ENCODE measurements around the gene MICOS13. TPM values are rescaled to one million over a fixed set of nuclear protein-coding genes. Genes with fewer than 3 reads are reported as not detected.

MICOS13 gene
- total RNA-seq, 1 donor from 2014 or later = 22.8 TPM

- H3K4me3 Mint-ChIP-seq (ENCODE audit: unreplicated experiment) = peak overlapping the region; percentile 40
- DNase-seq = no peak
- peaks cover 12% of the 10 kb centered on the region for H3K4me1 Mint-ChIP-seq (ENCODE audit: low read depth, unreplicated experiment)
- TF ChIP-seq, protein P1, sequence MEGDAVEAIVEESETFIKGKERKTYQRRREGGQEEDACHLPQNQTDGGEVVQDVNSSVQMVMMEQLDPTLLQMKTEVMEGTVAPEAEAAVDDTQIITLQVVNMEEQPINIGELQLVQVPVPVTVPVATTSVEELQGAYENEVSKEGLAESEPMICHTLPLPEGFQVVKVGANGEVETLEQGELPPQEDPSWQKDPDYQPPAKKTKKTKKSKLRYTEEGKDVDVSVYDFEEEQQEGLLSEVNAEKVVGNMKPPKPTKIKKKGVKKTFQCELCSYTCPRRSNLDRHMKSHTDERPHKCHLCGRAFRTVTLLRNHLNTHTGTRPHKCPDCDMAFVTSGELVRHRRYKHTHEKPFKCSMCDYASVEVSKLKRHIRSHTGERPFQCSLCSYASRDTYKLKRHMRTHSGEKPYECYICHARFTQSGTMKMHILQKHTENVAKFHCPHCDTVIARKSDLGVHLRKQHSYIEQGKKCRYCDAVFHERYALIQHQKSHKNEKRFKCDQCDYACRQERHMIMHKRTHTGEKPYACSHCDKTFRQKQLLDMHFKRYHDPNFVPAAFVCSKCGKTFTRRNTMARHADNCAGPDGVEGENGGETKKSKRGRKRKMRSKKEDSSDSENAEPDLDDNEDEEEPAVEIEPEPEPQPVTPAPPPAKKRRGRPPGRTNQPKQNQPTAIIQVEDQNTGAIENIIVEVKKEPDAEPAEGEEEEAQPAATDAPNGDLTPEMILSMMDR (IDR thresholded peaks at IDR 0.05; ENCODE audit: partially characterized antibody, unreplicated experiment) = no peak
- peaks cover 3% of the 10 kb centered on the region for H3K36me3 Mint-ChIP-seq (ENCODE audit: unreplicated experiment)
- peak overlapping the region; percentile 75 for H3K27ac Mint-ChIP-seq (ENCODE audit: unreplicated experiment)
- peaks cover 11% of the 10 kb centered on the region for H3K27me3 Mint-ChIP-seq (ENCODE audit: unreplicated experiment)
- peaks cover 16% of the 10 kb centered on the region for H3K9me3 Mint-ChIP-seq (ENCODE audit: unreplicated experiment)
These were observed 4.1 kb downstream of the MICOS13 start for GRCh38 chr19:5676105-5676771.

DNA sequence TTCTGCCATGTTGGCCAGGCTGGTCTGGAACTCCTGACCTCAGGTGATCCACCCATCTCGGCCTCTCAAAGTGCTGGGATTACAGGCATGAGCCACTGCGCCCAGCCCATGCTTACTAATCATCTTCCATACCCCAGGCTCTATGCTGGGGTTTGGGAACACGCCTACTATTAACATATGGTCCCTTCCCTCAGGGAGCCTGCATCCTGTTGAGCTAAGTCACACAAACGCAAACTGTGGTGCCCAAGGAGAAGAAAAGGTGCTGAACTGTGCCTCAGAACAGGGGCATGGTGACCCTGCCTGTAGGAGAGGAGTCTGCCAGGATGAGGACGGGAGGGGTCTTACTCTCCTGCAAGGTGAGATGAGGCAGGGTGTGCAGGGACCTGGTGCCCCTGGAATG lies 5.6 kb downstream of the MICOS13 start:
- Mint-ChIP-seq H3K27me3 (ENCODE audit: unreplicated experiment) (peaks cover 9% of the 10 kb centered on the region), H3K27ac (ENCODE audit: unreplicated experiment) (peak overlapping the region; percentile 66), H3K36me3 (ENCODE audit: unreplicated experiment) (peaks cover 3% of the 10 kb centered on the region), H3K4me3 (ENCODE audit: unreplicated experiment) (no peak overlapping the region), H3K9me3 (ENCODE audit: unreplicated experiment) (peaks cover 12% of the 10 kb centered on the region), H3K4me1 (ENCODE audit: low read depth, unreplicated experiment) (peaks cover 13% of the 10 kb centered on the region)
- DNase-seq = no peak
- TF ChIP-seq, protein P1 (IDR thresholded peaks at IDR 0.05; ENCODE audit: partially characterized antibody, unreplicated experiment) = no peak

DNA sequence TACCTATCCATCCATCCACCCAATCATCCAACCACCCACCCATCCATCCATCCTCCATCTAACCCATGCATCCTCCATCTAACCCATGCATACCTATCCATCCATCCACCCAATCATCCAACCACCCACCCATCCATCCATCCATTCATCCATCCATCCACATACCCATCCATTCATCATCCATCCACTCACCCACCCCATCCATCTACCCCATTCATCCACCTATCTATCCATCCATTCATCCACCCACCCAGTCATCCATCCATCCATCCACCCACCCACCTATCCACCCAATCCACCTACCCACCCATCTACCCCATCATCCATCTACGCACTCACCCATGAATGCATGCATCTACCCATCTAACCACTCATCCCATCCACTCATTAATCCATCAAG lies 6.6 kb downstream of the MICOS13 start:
- peaks cover 9% of the 10 kb centered on the region for H3K9me3 Mint-ChIP-seq (ENCODE audit: unreplicated experiment)
- TF ChIP-seq, protein P1 (IDR thresholded peaks at IDR 0.05; ENCODE audit: partially characterized antibody, unreplicated experiment) = no peak
- no peak for DNase-seq
- no peak overlapping the region for H3K4me3 Mint-ChIP-seq (ENCODE audit: unreplicated experiment)
- peaks cover 3% of the 10 kb centered on the region for H3K36me3 Mint-ChIP-seq (ENCODE audit: unreplicated experiment)
- no peak overlapping the region for H3K27ac Mint-ChIP-seq (ENCODE audit: unreplicated experiment)
- peaks cover 5% of the 10 kb centered on the region for H3K27me3 Mint-ChIP-seq (ENCODE audit: unreplicated experiment)
- H3K4me1 Mint-ChIP-seq (ENCODE audit: low read depth, unreplicated experiment) = peaks cover 10% of the 10 kb centered on the region

DNA sequence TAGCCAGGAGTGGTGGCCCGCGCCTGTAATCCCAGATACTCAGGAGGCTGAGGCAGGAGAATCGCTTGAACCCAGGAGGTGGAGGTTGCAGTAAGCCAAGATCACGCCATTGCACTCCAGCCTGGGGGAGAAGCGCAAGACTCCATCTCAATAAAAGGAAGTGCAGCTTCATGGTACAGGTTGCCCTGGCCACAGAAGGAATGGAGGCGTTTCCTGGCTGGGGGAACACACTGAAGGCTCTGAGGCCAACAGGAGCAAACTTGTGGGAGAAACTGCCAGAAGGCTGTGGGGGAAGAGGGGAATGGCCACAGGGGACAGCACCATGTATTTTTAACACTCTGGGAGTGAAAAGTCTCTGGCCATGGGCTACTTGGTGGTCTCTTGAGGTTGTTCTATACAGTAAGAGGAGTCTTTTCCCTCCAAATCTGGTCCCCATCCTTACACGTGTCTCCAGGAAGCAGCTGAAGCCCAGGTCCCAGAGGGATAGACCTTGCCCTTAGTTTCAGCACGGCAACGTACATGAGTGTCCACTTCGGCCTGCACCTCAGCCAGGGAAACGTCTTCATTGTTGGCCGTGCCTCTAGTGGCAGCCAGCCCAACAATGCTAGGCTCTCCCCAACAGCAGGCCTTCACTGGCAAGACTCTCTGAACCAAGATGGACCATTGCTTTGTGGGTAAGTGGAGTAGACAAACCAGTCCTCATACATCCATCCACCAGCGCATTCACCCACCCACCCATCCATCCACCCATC lies 7.4 kb downstream of the MICOS13 start:
- Mint-ChIP-seq H3K36me3 (ENCODE audit: unreplicated experiment) (peaks cover 3% of the 10 kb centered on the region), H3K27ac (ENCODE audit: unreplicated experiment) (no peak overlapping the region), H3K4me1 (ENCODE audit: low read depth, unreplicated experiment) (peaks cover 10% of the 10 kb centered on the region), H3K9me3 (ENCODE audit: unreplicated experiment) (peaks cover 9% of the 10 kb centered on the region), H3K4me3 (ENCODE audit: unreplicated experiment) (no peak overlapping the region), H3K27me3 (ENCODE audit: unreplicated experiment) (peaks cover 5% of the 10 kb centered on the region)
- DNase-seq = no peak
- TF ChIP-seq, protein P1 (IDR thresholded peaks at IDR 0.05; ENCODE audit: partially characterized antibody, unreplicated experiment) = no peak

DNA sequence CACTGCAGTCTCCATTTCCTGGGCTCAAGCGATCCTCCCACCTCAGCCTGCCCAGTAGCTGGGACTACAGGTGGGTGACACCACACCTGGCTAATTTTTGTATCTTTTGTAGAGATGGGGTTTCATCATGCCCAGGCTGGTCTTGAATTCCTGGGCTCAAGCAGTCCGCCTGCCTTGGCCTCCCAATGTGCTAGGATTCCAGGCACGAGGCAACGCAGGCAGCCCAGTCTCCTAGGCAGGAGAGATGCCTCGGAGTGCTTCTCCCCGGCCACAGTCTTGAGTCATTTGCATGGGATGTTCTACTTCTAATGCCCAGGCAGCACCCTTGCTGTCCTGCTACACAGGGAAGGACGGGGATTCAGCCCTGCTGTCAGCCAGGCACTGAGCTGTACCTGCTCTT lies 8.7 kb downstream of the MICOS13 start:
- Mint-ChIP-seq H3K9me3 (ENCODE audit: unreplicated experiment) (peaks cover 9% of the 10 kb centered on the region), H3K4me1 (ENCODE audit: low read depth, unreplicated experiment) (peaks cover 10% of the 10 kb centered on the region), H3K36me3 (ENCODE audit: unreplicated experiment) (peaks cover 3% of the 10 kb centered on the region), H3K4me3 (ENCODE audit: unreplicated experiment) (no peak overlapping the region), H3K27me3 (ENCODE audit: unreplicated experiment) (peaks cover 7% of the 10 kb centered on the region), H3K27ac (ENCODE audit: unreplicated experiment) (no peak overlapping the region)
- no peak for DNase-seq
- TF ChIP-seq, protein P1 (IDR thresholded peaks at IDR 0.05; ENCODE audit: partially characterized antibody, unreplicated experiment) = no peak

Data from glutamatergic neuron (in vitro differentiated cells).